ENCODE measurements around the gene IL1F10. TPM values are rescaled to one million over a fixed set of nuclear protein-coding genes. Genes with fewer than 3 reads are reported as not detected.

Gene IL1F10
- polyA plus RNA-seq, 1 donor (not counting 4 experiments of a cell fraction or from before 2014, with no cell fraction given) = 0.37 TPM

- peak; percentile 93 for FAIRE-seq
- DNase-seq (ENCODE audit: low read depth, low spot score) = peak; percentile 88
- dilution Hi-C loops (cut with MboI; ENCODE audit: extremely low pct_ligation_motif_present, low sequenced_read_pairs) = no loop called here
- Histone ChIP-seq H3K27ac (ENCODE audit: control insufficient read depth, insufficient read depth, low read length) (peak overlapping the region; percentile 100), H3K9me1 (ENCODE audit: control insufficient read depth, extremely low read depth, insufficient read depth, low read length) (peaks cover 3% of the 10 kb centered on the region), H2AFZ (ENCODE audit: control insufficient read depth, low read length) (peak overlapping the region; percentile 25), H3K36me3 (ENCODE audit: control insufficient read depth in 2 of 2, extremely low read depth in 1 of 2, insufficient read depth in 2 of 2, low read length in 2 of 2) (no peaks in the 10 kb centered on the region), H3K79me2 (ENCODE audit: control insufficient read depth, insufficient read depth, low read length) (no peaks in the 10 kb centered on the region), H3K9ac (ENCODE audit: control insufficient read depth, extremely low read depth, insufficient read depth, low read length) (peak overlapping the region; percentile 88), H3K9me3 (ENCODE audit: control insufficient read depth, low read depth, low read length) (no peaks in the 10 kb centered on the region), H3K4me1 (ENCODE audit: control insufficient read depth, extremely low read depth, insufficient read depth, low read length) (peaks cover 57% of the 10 kb centered on the region), H3K4me3 (ENCODE audit: control insufficient read depth in 2 of 3, extremely low read depth in 1 of 3, insufficient read depth in 2 of 3, low read depth in 1 of 3, low read length in 3 of 3) (peak overlapping the region in 2 of 3 experiments; percentile 18 to 45), H3K27me3 (ENCODE audit: control insufficient read depth, extremely low read depth, insufficient read depth, low read length) (no peaks in the 10 kb centered on the region), H3K4me2 (ENCODE audit: control insufficient read depth, extremely low read depth, insufficient read depth, low read depth, low read length) (peak overlapping the region; percentile 73), H4K20me1 (ENCODE audit: control insufficient read depth, extremely low read depth, insufficient read depth, low read length) (no peaks in the 10 kb centered on the region)
- no peak for TF ChIP-seq CTCF (optimal IDR thresholded peaks at IDR 0.05 in 1 of 3, IDR thresholded peaks at IDR 0.05 in 1 of 3, conservative IDR thresholded peaks at IDR 0.05 in 1 of 3; ENCODE audit: extremely low read depth in 1 of 3, insufficient read depth in 2 of 3, low read length in 3 of 3)
These were observed 10.2 kb downstream of the IL1F10 start for GRCh38 chr2:113077921-113078320.

GRCh38 chr2:113078350-113078839, 10.6 kb downstream of the IL1F10 start:
- Histone ChIP-seq H3K79me2 (ENCODE audit: control insufficient read depth, insufficient read depth, low read length) (no peaks in the 10 kb centered on the region), H3K27me3 (ENCODE audit: control insufficient read depth, extremely low read depth, insufficient read depth, low read length) (no peaks in the 10 kb centered on the region), H3K4me1 (ENCODE audit: control insufficient read depth, extremely low read depth, insufficient read depth, low read length) (peaks cover 53% of the 10 kb centered on the region), H3K27ac (ENCODE audit: control insufficient read depth, insufficient read depth, low read length) (peak overlapping the region; percentile 100), H3K9me1 (ENCODE audit: control insufficient read depth, extremely low read depth, insufficient read depth, low read length) (peaks cover 3% of the 10 kb centered on the region), H3K4me2 (ENCODE audit: control insufficient read depth, extremely low read depth, insufficient read depth, low read depth, low read length) (peak overlapping the region; percentile 73), H3K4me3 (ENCODE audit: control insufficient read depth in 2 of 3, extremely low read depth in 1 of 3, insufficient read depth in 2 of 3, low read depth in 1 of 3, low read length in 3 of 3) (peak overlapping the region in 2 of 3 experiments; percentile 18 to 45), H4K20me1 (ENCODE audit: control insufficient read depth, extremely low read depth, insufficient read depth, low read length) (no peaks in the 10 kb centered on the region), H3K9ac (ENCODE audit: control insufficient read depth, extremely low read depth, insufficient read depth, low read length) (peak overlapping the region; percentile 88), H3K36me3 (ENCODE audit: control insufficient read depth in 2 of 2, extremely low read depth in 1 of 2, insufficient read depth in 2 of 2, low read length in 2 of 2) (no peaks in the 10 kb centered on the region), H2AFZ (ENCODE audit: control insufficient read depth, low read length) (peak overlapping the region; percentile 25), H3K9me3 (ENCODE audit: control insufficient read depth, low read depth, low read length) (no peaks in the 10 kb centered on the region)
- peak; percentile 68 for FAIRE-seq
- peak; percentile 87 for DNase-seq (ENCODE audit: low read depth, low spot score)
- TF ChIP-seq EZH2 (IDR thresholded peaks at IDR 0.05; ENCODE audit: low read length) = no peak
- no peak for TF ChIP-seq CTCF (optimal IDR thresholded peaks at IDR 0.05 in 1 of 3, IDR thresholded peaks at IDR 0.05 in 1 of 3, conservative IDR thresholded peaks at IDR 0.05 in 1 of 3; ENCODE audit: extremely low read depth in 1 of 3, insufficient read depth in 2 of 3, low read length in 3 of 3)
- dilution Hi-C loops (cut with MboI; ENCODE audit: extremely low pct_ligation_motif_present, low sequenced_read_pairs) = no loop called here

Data from keratinocyte (primary cell).